NCI-H2196 (cell line): ENCODE measurements around the gene GLRX2.
"Not testable (repeated sequence)": the region's sequence is repeated elsewhere in the genome, so short reads cannot be mapped to it uniquely, and the experiment has no call there.

ENCODE experiments used
- DNase-seq: peaks from one replicate; lab custom pipeline; 2025; ENCODE audit not compliant: unreplicated experiment; lab: John Stamatoyannopoulos, UW

Gene GLRX2, protein sequence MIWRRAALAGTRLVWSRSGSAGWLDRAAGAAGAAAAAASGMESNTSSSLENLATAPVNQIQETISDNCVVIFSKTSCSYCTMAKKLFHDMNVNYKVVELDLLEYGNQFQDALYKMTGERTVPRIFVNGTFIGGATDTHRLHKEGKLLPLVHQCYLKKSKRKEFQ

DNA sequence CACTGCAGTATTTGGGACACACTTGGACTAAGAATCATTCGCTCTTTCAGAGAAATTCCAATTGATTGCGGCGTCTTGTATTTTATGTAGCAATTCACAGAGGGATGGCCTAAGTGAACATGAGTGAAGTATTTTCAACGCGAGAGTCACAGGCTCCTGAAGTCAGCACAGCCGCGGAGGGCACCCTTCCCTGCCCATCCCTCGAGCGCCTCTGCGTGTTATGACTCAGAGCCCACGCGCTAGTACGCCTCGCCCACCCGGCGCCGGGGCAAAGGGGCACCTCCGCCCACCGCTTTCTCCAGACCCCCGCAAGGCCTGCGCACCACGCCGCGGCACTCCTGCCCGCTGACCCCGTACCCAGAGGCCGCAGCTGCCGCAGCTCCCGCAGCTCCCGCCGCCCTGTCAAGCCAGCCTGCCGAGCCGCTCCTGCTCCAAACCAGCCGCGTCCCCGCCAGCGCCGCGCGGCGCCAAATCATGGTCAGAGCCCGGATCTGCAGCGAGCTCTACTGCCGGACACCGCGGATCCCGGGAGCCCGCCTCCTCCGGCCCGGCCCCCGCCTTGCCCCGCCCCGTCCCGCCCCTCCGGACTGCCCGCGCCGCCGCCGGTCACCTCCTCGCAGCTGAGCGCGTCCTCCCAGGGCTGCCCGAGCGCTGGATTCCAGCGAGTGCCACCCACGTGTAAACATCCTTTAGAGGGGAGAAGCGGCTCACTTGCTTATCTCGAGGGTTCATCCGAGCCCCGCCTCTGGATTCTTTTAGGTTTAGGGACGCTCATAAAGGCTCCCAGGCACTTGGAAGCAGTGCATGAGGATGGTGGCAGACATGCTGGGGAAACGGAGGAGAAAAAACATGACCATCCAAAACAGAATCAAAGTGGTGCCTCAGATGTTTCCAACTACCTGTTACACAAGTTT lies at the start of gene GLRX2:
Gene GLRX2, minus strand, starts transcription at position 508 of the 914 bp plus-strand sequence. Its CDS starts 32 bp downstream, at position 476.
- peak; percentile 77 for DNase-seq

DNA sequence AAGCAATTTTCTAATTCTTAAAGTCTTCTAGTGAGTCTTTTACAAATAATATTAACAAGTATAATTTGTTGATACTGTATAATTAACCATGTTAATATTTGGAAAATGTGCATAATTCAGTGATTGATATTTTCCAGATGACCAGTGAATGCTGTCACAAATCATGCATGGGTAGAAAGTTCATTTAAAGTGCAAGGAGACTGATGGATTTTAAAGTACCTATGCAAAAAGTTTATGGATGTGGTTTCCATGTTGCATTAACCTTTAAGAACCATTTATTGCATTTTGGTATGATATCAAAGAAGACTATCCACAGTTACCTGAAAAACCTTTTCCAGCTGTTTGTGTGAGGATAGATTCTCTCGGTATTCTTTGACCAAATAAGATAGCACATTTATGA lies 39.8 kb upstream of the GLRX2 start:
- DNase-seq: no peak

DNA sequence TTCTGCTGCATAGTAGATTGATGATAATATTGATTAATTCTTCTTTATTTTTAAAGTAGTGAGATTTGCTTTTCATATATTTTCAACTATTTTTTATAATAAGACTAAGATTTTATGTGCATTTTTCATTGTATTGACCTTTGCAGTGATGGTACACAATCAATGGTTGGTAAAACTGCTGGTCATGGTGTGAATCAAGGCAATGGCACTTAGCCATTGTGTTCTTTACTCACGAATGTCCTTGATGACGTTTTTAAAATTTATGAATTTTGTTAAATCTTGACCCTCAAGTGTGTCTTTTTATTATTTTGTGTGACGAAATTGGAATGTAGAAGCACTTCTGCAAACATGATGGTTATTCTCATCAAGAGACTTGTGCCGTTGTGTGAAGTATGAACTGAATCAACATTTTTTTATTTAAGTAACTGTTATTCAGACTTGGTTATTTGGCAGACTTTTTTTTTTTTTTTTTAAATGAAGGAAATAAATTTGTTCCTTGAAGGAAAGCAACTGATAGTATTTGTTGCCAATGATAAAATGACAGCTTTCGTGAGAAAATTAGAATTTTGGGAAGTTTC lies 39.2 kb upstream of the GLRX2 start:
- DNase-seq: no peak

DNA sequence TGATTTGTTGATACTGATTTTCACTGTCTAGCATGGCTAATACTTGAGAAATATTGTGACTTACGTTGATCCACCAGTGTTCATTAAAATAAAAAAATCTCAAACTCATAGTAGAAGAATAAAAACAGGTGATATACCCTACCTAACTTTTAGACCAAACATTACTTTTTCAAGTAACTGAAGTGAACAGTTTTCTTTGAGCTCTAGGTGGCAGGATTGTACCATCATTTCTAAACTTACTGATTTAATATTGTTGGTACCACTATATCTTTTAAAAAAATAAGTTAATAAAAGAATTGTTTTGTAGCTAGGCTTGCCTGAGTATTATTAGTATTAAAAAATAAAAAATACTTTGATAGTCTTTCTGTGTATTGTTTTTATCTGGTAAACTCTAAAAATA lies 38.1 kb upstream of the GLRX2 start:
- peak; percentile 9 for DNase-seq

DNA sequence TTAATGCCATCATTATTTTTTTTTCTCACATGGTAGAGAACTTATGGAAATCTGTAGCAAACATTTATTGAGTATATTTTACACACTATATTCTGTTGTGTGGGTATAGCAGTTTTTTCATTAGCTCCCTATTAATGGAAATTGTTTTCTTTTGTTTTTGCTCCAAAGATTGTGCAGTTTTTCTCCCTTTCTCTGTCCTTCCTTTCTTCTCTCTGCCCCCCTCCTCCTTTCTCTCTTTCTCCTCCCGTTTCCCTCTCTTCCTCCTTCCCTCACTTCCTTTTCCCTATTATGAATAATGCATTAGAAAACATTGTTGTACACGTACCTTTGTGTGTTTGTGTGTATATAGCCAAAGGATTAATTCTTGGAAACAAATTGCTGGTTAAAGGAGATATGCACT lies 37.2 kb upstream of the GLRX2 start:
- DNase-seq: no peak

DNA sequence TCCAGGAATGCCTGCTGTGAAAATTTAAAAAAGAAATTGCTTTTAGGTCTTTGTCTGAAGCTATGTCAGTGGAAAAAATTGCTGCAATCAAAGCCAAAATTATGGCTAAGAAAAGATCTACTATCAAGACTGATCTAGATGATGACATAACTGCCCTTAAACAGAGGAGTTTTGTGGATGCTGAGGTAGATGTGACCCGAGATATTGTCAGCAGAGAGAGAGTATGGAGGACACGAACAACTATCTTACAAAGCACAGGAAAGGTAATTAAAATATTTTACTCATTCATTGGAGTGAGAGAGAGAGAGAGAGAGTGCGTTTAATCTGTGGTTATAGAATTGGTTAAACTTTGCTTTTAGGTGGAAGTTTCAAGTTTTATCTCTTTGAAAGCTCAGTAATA lies 36.6 kb upstream of the GLRX2 start:
- DNase-seq: no peak

DNA sequence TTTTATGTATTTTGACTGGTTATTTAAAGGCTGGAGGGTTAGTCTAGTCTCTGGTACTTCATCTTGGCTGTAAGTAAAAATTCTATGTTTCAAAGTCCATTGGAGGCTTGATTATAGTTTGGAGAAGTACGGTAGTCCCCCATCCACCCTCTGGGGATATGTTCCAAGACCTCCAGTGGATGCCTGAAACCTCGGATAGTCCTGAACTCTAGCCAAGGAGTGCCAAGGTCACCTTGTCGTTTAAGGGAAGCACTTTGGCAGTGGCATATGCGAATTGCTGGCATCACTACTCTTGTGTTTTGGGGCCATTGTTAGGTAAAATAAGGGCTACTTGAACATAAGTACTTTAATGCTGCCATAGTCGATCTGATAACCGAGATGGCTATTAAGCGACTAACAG lies 35.0 kb upstream of the GLRX2 start:
- no peak for DNase-seq

DNA sequence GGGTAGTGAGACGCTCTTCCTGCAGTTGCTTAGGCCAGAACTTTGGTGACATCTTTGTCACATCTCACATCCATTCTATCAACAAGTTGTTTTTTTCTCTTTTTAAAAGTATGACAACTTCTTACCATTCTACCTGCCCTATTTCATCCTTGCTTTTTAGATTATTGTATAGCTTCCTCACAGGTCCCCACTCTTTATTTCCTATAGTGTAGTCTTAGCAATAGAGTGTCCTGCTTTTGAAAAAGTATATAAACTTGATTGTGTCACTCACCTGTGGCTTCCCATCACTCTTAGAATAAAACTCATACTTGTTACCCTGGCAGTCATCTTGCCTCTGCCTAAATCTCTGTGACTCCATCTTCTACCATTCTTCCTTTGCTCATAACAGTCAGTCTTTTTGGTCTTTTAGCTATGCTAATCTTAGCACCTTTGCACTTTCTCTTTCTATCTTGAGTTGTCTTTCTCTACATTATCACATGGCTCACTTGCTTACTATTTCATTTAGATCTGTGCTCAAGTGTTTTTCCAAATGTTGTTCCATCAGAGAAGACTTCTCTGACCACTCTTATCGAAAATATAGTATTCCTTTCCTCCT lies 26.1 kb upstream of the GLRX2 start:
- DNase-seq: no peak

DNA sequence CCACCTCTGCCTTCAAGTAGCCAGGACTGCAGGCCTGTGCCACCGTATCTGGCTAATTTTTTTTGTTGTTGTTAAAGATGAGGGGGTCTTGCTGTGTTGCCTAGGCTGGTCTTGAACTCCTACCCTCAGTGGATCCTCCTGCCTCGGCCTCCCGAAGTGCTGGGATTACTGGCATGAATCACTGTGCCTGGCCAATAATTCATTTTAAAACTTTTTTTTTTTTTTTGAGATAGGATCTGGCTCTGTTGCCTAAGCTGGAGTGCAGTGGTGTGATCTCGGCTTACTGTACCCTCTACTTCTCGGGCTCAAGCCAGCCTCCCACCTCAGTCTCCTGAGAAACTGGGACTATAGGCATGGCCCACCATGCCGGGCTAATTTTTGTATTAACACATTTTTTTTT lies 20.2 kb upstream of the GLRX2 start:
- no peak for DNase-seq

DNA sequence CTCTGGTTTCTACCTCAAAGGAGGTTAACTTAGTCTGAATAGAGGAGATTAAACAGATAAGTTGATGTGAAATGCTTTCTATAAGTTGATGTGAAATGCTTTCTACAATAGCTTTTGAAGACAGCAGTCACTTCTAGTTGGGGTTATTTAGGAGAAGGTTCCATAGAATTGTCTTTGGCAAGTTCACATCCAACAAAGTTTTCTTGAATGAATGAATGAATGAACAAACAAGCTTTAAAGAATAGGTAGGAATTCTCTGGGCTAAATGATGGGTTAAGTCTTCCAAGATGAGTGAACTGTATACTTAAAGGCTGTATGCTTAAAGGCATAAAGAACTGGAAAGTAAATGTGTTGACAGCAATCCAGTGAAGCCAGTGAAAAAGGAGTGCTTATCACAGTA lies 18.5 kb upstream of the GLRX2 start:
- DNase-seq: no peak

DNA sequence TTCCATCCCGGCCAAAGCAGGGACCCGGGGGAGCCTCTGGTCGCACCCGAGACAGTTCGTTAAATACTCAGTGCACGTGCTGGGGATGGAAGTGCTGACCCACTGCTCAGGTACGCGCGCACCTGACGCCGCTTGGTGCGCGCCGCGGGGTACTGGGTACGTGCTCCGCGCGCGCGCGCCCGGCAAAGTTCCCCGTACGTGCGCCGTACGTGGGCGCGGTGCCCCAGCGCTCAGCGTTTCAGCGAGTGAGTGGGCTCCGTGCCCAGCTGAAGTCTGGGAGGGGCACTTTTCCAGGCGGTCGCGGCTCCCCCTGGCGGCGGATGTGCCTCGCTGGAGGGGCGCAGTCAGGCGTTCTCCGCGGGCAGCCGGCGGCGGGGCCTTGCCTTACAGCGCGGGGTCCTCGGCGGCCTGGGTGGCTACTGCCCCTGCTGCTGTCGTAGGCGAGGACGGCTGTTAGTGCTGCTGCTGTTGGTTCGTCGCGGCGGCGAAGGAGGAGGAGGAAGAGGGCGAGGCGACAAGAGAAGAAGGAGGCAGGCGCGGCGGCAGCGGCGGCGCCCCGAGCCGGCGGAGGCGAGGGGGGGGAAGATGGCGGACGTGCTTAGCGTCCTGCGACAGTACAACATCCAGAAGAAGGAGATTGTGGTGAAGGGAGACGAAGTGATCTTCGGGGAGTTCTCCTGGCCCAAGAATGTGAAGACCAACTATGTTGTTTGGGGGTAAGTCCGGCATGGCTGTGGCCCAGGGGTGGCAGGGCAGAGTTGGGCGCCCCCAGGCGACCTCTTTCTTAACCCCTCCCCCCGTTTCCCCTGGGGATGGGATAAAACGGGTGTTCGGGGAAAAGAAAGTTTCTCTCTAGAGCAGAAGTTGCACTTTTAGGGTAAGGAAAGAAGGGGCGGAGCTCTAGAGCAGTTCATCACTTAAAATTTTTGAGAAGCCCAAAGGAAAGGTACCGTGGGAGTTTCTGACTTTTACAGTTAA lies 16.7 kb upstream of the GLRX2 start, which contains the start of gene CDC73:
Gene CDC73, plus strand, starts transcription at position 416 of the 978 bp plus-strand sequence. Its CDS starts 170 bp downstream, at position 586.
- DNase-seq: peak; percentile 98

DNA sequence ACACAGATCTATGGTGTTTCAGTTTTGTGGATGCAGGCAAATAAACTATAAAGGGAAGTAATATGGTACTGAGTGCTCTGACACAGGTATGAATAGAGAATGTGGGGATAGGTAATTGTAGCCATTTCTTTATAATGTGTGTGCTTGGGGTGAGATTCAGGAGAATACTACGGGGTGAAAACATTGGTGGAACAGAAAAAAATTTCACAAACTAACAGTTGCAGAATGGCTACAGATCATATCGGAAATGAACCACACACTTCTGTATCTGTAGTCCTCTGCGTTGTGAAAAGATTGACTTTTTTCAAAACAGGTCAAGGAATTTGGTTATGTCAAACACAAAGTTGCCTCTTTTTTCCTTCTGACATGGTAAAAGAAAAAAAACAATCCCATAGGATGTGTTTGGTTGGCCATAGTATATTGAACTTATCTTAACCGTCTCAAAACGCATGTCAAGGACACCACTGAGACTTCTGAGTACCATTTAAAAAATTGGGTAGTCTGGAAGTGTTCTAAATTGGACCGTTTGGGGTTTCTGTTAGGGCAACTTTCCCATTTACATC lies 15.5 kb upstream of the GLRX2 start:
- no peak for DNase-seq

DNA sequence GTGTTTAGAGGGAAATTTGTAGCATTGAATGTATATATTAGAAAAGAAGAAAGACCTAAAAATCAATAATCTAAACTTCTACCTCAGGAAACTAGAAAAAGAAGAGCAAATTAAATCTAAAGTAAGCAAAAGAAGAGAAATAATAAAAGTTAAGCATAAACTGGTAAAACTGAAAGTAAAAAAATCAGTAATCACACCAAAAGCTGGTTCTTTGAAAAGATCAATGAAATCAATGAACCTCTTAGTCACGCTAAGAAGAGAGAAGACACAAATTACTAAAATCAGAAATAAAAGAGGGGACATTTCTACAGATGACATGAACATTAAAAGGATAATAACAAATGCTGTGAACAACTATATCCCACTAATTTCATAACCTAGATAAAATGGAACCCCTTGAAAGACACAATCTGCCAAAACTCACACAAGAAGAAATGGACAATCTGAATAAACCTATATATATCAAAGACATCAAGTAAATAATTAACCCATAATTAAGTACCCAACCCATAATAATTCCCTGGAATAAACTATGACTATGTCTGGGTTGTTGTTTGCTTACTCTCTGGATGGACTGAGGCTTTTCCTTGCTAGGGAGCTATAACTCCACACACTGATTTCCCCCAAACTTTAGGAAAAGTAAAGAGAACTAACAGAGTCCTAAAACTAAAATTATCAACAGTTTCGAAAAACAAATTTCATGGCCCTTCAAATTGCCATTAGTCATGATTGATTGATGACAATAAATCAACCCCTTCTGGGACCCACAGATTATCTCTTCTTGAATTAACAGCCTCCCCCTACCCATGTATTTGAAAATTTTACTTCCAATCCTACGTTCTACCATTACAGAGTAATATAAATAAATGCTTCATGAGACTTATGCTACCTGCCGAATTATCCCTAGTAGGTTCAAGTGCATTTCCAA lies 13.9 kb upstream of the GLRX2 start:
- no peak for DNase-seq

DNA sequence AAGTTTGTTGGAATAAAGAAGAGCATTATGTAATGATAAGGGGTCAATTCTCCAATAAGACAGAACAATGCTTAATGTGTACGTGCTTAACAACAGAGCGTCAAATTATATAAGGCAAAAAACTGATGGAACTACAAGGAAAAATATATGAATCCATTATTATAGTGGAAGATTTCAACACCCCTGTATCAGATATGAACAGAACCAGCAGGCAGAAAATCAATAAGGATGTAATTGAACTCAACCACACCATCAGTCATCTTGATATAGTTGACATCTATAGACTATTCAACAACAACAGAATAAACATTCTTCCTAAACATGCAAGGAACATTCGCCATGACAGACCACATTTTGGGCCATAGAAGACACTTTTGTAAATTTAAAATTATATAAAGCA lies 13.0 kb upstream of the GLRX2 start:
- DNase-seq: no peak

DNA sequence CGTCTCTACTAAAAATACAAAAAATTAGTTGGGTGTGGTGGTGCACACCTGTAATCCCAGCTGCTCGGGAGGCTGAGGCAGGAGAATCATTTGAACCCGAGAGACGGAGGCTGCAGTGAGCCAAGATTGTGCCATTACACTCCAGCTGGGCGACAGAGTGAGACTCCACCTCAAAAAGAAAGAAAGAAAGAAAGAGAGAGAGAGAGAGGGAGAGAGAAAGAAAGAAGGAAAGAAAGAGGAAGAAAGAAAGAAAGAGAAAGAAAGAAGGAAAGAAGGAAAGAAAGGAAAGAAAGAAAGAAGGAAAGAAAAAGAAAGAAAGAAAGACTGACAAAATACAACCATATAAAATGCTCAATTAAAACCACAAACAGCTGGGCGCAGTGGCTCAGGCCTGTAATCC lies 12.0 kb upstream of the GLRX2 start:
- not testable (repeated sequence) for DNase-seq

DNA sequence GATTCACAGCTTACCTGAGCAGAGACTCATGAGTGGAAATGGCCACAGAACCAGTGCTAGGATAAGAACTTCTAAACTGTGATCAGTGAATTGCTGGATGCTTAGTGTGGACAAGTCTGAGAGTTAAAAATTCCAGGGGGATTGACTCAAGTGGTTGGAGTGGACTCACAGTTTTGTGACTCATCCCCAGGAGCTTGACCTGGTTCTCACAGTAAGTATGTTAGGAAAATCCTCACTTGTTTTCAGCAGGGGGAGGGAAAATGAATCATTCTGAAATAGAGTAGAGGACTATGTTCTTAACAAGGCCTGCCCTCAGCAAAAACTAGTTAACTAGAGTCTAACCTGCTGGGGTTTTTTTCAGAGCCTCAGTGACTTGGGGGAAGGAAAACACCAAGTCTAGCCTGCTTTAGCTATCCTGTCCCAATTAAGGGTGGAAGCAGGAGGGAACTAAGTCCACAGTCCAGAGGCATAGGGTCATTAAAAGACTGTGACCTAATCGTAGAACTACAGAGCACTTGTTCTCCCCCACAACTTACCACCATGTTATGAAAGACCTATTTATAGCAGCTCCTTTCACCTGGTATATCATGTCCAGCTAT lies 10.5 kb upstream of the GLRX2 start:
- DNase-seq: no peak

DNA sequence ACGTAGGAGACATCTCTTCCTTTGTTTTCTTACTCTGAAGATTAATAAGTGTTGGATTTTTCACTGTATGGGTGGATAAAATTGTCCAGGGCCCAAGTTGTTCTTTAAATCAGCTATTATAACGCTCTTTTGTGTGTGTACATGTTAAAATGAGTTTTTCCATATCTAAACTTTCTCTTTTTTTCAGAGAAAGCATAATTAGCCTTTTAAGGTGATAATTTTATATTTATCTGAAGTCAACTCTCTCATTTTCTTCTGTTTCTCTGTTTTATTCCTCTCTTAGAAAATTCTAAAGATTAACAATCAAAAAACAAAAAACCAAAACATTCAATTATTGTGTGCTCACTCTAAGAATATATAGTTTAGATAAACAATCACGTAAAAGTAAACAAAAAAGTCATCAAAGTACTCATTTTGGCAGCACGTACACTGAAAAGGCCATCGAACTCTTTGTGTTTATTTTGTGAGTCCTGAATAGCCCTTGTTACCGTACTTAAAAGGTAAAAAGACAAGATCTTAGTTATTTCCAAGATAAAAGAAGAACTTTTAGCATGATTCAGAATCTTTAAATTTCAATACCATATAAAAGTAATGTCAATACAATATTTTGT lies 9.4 kb upstream of the GLRX2 start:
- DNase-seq: no peak

DNA sequence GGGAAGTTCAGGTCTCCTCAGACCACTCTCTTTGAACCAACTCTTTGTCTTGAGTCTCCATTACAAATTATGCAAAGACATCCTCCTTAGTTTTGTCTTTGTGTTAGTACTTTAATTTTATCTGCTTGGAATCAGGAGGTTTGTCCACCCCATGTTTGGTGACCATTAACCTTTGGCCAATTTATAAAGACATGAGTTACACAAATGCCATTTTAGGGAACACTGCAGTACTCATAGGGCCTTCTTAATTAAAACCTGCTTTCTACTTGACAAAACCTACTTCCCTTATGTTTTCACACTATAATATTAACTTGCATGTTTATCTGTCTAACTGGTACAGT lies 8.7 kb upstream of the GLRX2 start:
- no peak for DNase-seq
